Esophagus muscularis mucosa (tissue), 3 donors: ENCODE data around the gene CBLL1.

Experiments used
- CTCF ChIP-seq, 3 experiments: fragments of 200-600 bp in 2 of 3; fragments of 450-650 bp in 1 of 3; sonication (generic) in 2 of 3; IDR thresholded peaks; one replicate each; pipeline ENCODE4 v1.5.1; 2017 to 2019; ENCODE audit warnings: antibody characterized with exemption in 3 of 3, mild to moderate bottlenecking in 2 of 3, moderate library complexity in 1 of 3
- POLR2A ChIP-seq: fragments of 450-650 bp; IDR thresholded peaks from one replicate; pipeline ENCODE4 v1.6.1; 2017; ENCODE audit warnings: antibody characterized with exemption, moderate library complexity, mild to moderate bottlenecking, low read depth

GRCh38 chr7:107743567-107744344 is at the start of gene CBLL1:
- peak; percentile 64 to 78 (median 75) for TF ChIP-seq CTCF (IDR thresholded peaks at IDR 0.05)
- TF ChIP-seq POLR2A, result peak; percentile 57
